NCI-H1436 treated with DMSO at 0.1 percent for 48 hours (cell line): ENCODE measurements around the gene NUTM2A.
"Not testable (repeated sequence)": the region's sequence is repeated elsewhere in the genome, so short reads cannot be mapped to it uniquely, and the experiment has no call there.

Source experiments
- DNase-seq: peaks from one replicate; lab custom pipeline; 2025; lab: John Stamatoyannopoulos, UW

Gene NUTM2A

GRCh38 chr10:87225148-87225547 lies at the start of gene NUTM2A:
Gene NUTM2A (plus strand): TSS chr10:87225448. CDS start chr10:87225831, 383 bp downstream.
- not testable (repeated sequence) for DNase-seq

GRCh38 chr10:87177587-87177986 lies 47.7 kb upstream of the NUTM2A start:
- DNase-seq = not testable (repeated sequence)

- not testable (repeated sequence) for DNase-seq
These were observed 40.8 kb upstream of the NUTM2A start for GRCh38 chr10:87184421-87184820.

GRCh38 chr10:87186016-87186415 lies 39.2 kb upstream of the NUTM2A start:
- not testable (repeated sequence) for DNase-seq

GRCh38 chr10:87187573-87187972 lies 37.7 kb upstream of the NUTM2A start:
- not testable (repeated sequence) for DNase-seq

- not testable (repeated sequence) for DNase-seq
These were observed 33.4 kb upstream of the NUTM2A start for GRCh38 chr10:87191841-87192240.

GRCh38 chr10:87200924-87201323 lies 24.3 kb upstream of the NUTM2A start:
- not testable (repeated sequence) for DNase-seq

- not testable (repeated sequence) for DNase-seq
These were observed 20.4 kb upstream of the NUTM2A start for GRCh38 chr10:87204801-87205200.

- not testable (repeated sequence) for DNase-seq
These were observed 18.3 kb upstream of the NUTM2A start for GRCh38 chr10:87206922-87207321.

GRCh38 chr10:87210309-87210708 lies 14.9 kb upstream of the NUTM2A start:
- not testable (repeated sequence) for DNase-seq

- not testable (repeated sequence) for DNase-seq
These were observed 13.4 kb upstream of the NUTM2A start for GRCh38 chr10:87211848-87212247.

GRCh38 chr10:87213150-87213765 lies 12.0 kb upstream of the NUTM2A start:
- DNase-seq = not testable (repeated sequence)

GRCh38 chr10:87213806-87214205 lies 11.4 kb upstream of the NUTM2A start:
- not testable (repeated sequence) for DNase-seq

GRCh38 chr10:87216120-87216519 lies 9.1 kb upstream of the NUTM2A start:
- DNase-seq = not testable (repeated sequence)

- not testable (repeated sequence) for DNase-seq
These were observed 5.9 kb upstream of the NUTM2A start for GRCh38 chr10:87219370-87219769.

- not testable (repeated sequence) for DNase-seq
These were observed 2.5 kb upstream of the NUTM2A start for GRCh38 chr10:87222789-87223188.

GRCh38 chr10:87228247-87228646 lies 3.0 kb downstream of the NUTM2A start:
- not testable (repeated sequence) for DNase-seq

- not testable (repeated sequence) for DNase-seq
These were observed 4.0 kb downstream of the NUTM2A start for GRCh38 chr10:87229211-87229610.

- not testable (repeated sequence) for DNase-seq
These were observed 9.6 kb downstream of the NUTM2A start for GRCh38 chr10:87234854-87235253.

- not testable (repeated sequence) for DNase-seq
These were observed 12.0 kb downstream of the NUTM2A start for GRCh38 chr10:87237244-87237643.

GRCh38 chr10:87239346-87239808 lies 14.1 kb downstream of the NUTM2A start:
- DNase-seq = not testable (repeated sequence)

GRCh38 chr10:87242192-87242591 lies 16.9 kb downstream of the NUTM2A start:
- not testable (repeated sequence) for DNase-seq

- DNase-seq = not testable (repeated sequence)
These were observed 22.1 kb downstream of the NUTM2A start for GRCh38 chr10:87247335-87247734.
